ENCODE results near the gene MYH16. TPM values are rescaled to one million over a fixed set of nuclear protein-coding genes. Genes with fewer than 3 reads are reported as not detected.
"Not testable (repeated sequence)": the region's sequence is repeated elsewhere in the genome, so short reads cannot be mapped to it uniquely, and the experiment has no call there.

MYH16 gene
- total RNA-seq, 1 experiment from 2014 or later: not detected

- not testable (repeated sequence) for DNase-seq
Measured at GRCh38 chr7:99273561-99273960, 922 bp downstream of the MYH16 start.

GRCh38 chr7:99274908-99275307, 2.3 kb downstream of the MYH16 start:
- H3K4me3 ChIP-seq (ENCODE audit: insufficient read depth, low read depth, low read length); H3K27me3 ChIP-seq (ENCODE audit: control insufficient read depth, insufficient read depth, low read length); H3K36me3 ChIP-seq (replicated peaks; ENCODE audit: control insufficient read depth, insufficient read depth, low read length); DNase-seq: not testable (repeated sequence)

More at GRCh38 chr7:99273561-99273960, 922 bp downstream of the MYH16 start:
- not testable (repeated sequence) for H3K27me3 ChIP-seq (ENCODE audit: control insufficient read depth, insufficient read depth, low read length); H3K36me3 ChIP-seq (replicated peaks; ENCODE audit: control insufficient read depth, insufficient read depth, low read length); H3K4me3 ChIP-seq (ENCODE audit: insufficient read depth, low read depth, low read length)

GRCh38 chr7:99275496-99275895, 2.9 kb downstream of the MYH16 start:
- Histone ChIP-seq H3K36me3 (replicated peaks; ENCODE audit: control insufficient read depth, insufficient read depth, low read length) (no peaks in the 10 kb centered on the region), H3K27me3 (ENCODE audit: control insufficient read depth, insufficient read depth, low read length) (no peaks in the 10 kb centered on the region), H3K4me3 (ENCODE audit: insufficient read depth, low read depth, low read length) (no peak overlapping the region)
- no peak for DNase-seq

- Histone ChIP-seq H3K27me3 (ENCODE audit: control insufficient read depth, insufficient read depth, low read length) (no peaks in the 10 kb centered on the region), H3K4me3 (ENCODE audit: insufficient read depth, low read depth, low read length) (no peak overlapping the region), H3K36me3 (replicated peaks; ENCODE audit: control insufficient read depth, insufficient read depth, low read length) (no peaks in the 10 kb centered on the region)
- peak; percentile 59 for DNase-seq
Measured at GRCh38 chr7:99278180-99278579, 5.5 kb downstream of the MYH16 start.

- not testable (repeated sequence) for DNase-seq; H3K4me3 ChIP-seq (ENCODE audit: insufficient read depth, low read depth, low read length); H3K36me3 ChIP-seq (replicated peaks; ENCODE audit: control insufficient read depth, insufficient read depth, low read length); H3K27me3 ChIP-seq (ENCODE audit: control insufficient read depth, insufficient read depth, low read length)
Measured at GRCh38 chr7:99284165-99284564, 11.5 kb downstream of the MYH16 start.

- H3K4me3 ChIP-seq (ENCODE audit: insufficient read depth, low read depth, low read length): no peak overlapping the region
Measured at GRCh38 chr7:99287779-99288534, 15.3 kb downstream of the MYH16 start.

GRCh38 chr7:99289185-99289584, 16.5 kb downstream of the MYH16 start:
- H3K4me3 ChIP-seq (ENCODE audit: insufficient read depth, low read depth, low read length): no peak overlapping the region
- DNase-seq: peak; percentile 55
- H3K27me3 ChIP-seq (ENCODE audit: control insufficient read depth, insufficient read depth, low read length): no peaks in the 10 kb centered on the region
- no peaks in the 10 kb centered on the region for H3K36me3 ChIP-seq (replicated peaks; ENCODE audit: control insufficient read depth, insufficient read depth, low read length)

More at GRCh38 chr7:99287779-99288534, 15.3 kb downstream of the MYH16 start:
- Histone ChIP-seq H3K27me3 (ENCODE audit: control insufficient read depth, insufficient read depth, low read length) (no peaks in the 10 kb centered on the region), H3K36me3 (replicated peaks; ENCODE audit: control insufficient read depth, insufficient read depth, low read length) (no peaks in the 10 kb centered on the region)
- DNase-seq: no peak

GRCh38 chr7:99290148-99290547, 17.5 kb downstream of the MYH16 start:
- H3K36me3 ChIP-seq (replicated peaks; ENCODE audit: control insufficient read depth, insufficient read depth, low read length); DNase-seq; H3K27me3 ChIP-seq (ENCODE audit: control insufficient read depth, insufficient read depth, low read length): not testable (repeated sequence)

GRCh38 chr7:99290980-99291607, 18.5 kb downstream of the MYH16 start:
- no peak overlapping the region for H3K4me3 ChIP-seq (ENCODE audit: insufficient read depth, low read depth, low read length)
- H3K36me3 ChIP-seq (replicated peaks; ENCODE audit: control insufficient read depth, insufficient read depth, low read length): no peaks in the 10 kb centered on the region
- DNase-seq: no peak
- H3K27me3 ChIP-seq (ENCODE audit: control insufficient read depth, insufficient read depth, low read length): no peaks in the 10 kb centered on the region

More at GRCh38 chr7:99290148-99290547, 17.5 kb downstream of the MYH16 start:
- not testable (repeated sequence) for H3K4me3 ChIP-seq (ENCODE audit: insufficient read depth, low read depth, low read length)

GRCh38 chr7:99292127-99292526, 19.5 kb downstream of the MYH16 start:
- Histone ChIP-seq H3K4me3 (ENCODE audit: insufficient read depth, low read depth, low read length) (no peak overlapping the region), H3K27me3 (ENCODE audit: control insufficient read depth, insufficient read depth, low read length) (no peaks in the 10 kb centered on the region), H3K36me3 (replicated peaks; ENCODE audit: control insufficient read depth, insufficient read depth, low read length) (no peaks in the 10 kb centered on the region)
- DNase-seq: no peak

- H3K4me3 ChIP-seq (ENCODE audit: insufficient read depth, low read depth, low read length): no peak overlapping the region
- no peak for DNase-seq
- no peaks in the 10 kb centered on the region for H3K36me3 ChIP-seq (replicated peaks; ENCODE audit: control insufficient read depth, insufficient read depth, low read length)
- H3K27me3 ChIP-seq (ENCODE audit: control insufficient read depth, insufficient read depth, low read length): no peaks in the 10 kb centered on the region
Measured at GRCh38 chr7:99293167-99293566, 20.5 kb downstream of the MYH16 start.

GRCh38 chr7:99293650-99294049, 21.0 kb downstream of the MYH16 start:
- Histone ChIP-seq H3K36me3 (replicated peaks; ENCODE audit: control insufficient read depth, insufficient read depth, low read length) (no peaks in the 10 kb centered on the region), H3K4me3 (ENCODE audit: insufficient read depth, low read depth, low read length) (no peak overlapping the region), H3K27me3 (ENCODE audit: control insufficient read depth, insufficient read depth, low read length) (no peaks in the 10 kb centered on the region)
- DNase-seq: no peak

- Histone ChIP-seq H3K4me3 (ENCODE audit: insufficient read depth, low read depth, low read length) (no peak overlapping the region), H3K36me3 (replicated peaks; ENCODE audit: control insufficient read depth, insufficient read depth, low read length) (no peaks in the 10 kb centered on the region), H3K27me3 (ENCODE audit: control insufficient read depth, insufficient read depth, low read length) (no peaks in the 10 kb centered on the region)
- DNase-seq: peak; percentile 63
Measured at GRCh38 chr7:99296471-99296870, 23.8 kb downstream of the MYH16 start.

GRCh38 chr7:99301496-99301895, 28.9 kb downstream of the MYH16 start:
- peak; percentile 47 for DNase-seq
- Histone ChIP-seq H3K36me3 (replicated peaks; ENCODE audit: control insufficient read depth, insufficient read depth, low read length) (no peaks in the 10 kb centered on the region), H3K4me3 (ENCODE audit: insufficient read depth, low read depth, low read length) (no peak overlapping the region), H3K27me3 (ENCODE audit: control insufficient read depth, insufficient read depth, low read length) (no peaks in the 10 kb centered on the region)

Data from H7 (cell line).